Osteoblast (primary cell): ENCODE measurements around the gene SYT2. TPM values are rescaled to one million over a fixed set of nuclear protein-coding genes. Genes with fewer than 3 reads are reported as not detected.

Experiments
- DNase-seq: peaks from one replicate; pipeline ENCODE4 v3.0.0; 2011; ENCODE audit warnings: low spot score, mixed read lengths; ENCODE audit not compliant: insufficient read length; ENCODE audit errors: missing footprints
- H2AFZ ChIP-seq: 2 replicates; pipeline ENCODE4 v1.6.0; 2011; ENCODE audit warnings: mild to moderate bottlenecking, low read length
- H3K27ac ChIP-seq: 2 replicates; pipeline ENCODE4 v1.5.1; 2011; ENCODE audit warnings: mild to moderate bottlenecking, low read depth, low read length, moderate library complexity
- H3K27me3 ChIP-seq: 2 replicates; pipeline ENCODE4 v1.6.0; 2012; ENCODE audit warnings: mild to moderate bottlenecking, control low read depth, inconsistent platforms, low read length, moderate library complexity; ENCODE audit not compliant: insufficient read depth
- H3K36me3 ChIP-seq: 2 replicates; pipeline ENCODE4 v1.5.1; 2011; ENCODE audit warnings: mild to moderate bottlenecking, low read length, control low read depth, moderate library complexity; ENCODE audit not compliant: insufficient read depth
- H3K4me1 ChIP-seq: 2 replicates; pipeline ENCODE4 v1.5.1; 2011; ENCODE audit warnings: mild to moderate bottlenecking, low read length, control low read depth, moderate library complexity; ENCODE audit not compliant: insufficient read depth
- H3K4me2 ChIP-seq: 2 replicates; pipeline ENCODE4 v1.6.0; 2011; ENCODE audit warnings: mild to moderate bottlenecking, low read length; ENCODE audit not compliant: insufficient read depth
- H3K4me3 ChIP-seq: fragments of 200-600 bp; sonication (generic); 3 replicates; pipeline ENCODE4 v1.5.1; 2012; ENCODE audit warnings: mild to moderate bottlenecking, low read length, inconsistent platforms; ENCODE audit not compliant: insufficient read depth
- H3K79me2 ChIP-seq: 2 replicates; pipeline ENCODE4 v1.6.0; 2012; ENCODE audit warnings: mild to moderate bottlenecking, low read length, control low read depth, inconsistent platforms; ENCODE audit not compliant: insufficient read depth
- H3K9me3 ChIP-seq: 2 replicates; pipeline ENCODE4 v1.5.1; 2011; ENCODE audit warnings: low read depth, low read length, control low read depth
- H4K20me1 ChIP-seq: 2 replicates; pipeline ENCODE4 v1.6.0; 2012; ENCODE audit warnings: mild to moderate bottlenecking, low read length, control low read depth; ENCODE audit not compliant: insufficient read depth
- total RNA-seq: library from RNA; depleted of rRNA; stranded (reverse); fragments of >200 nt; gene quantifications from 2 replicates; pipeline ENCODE4 v1.2.3, GENCODE V29; 2012
- TF ChIP-seq, protein P1 (sequence below): IDR thresholded peaks from 2 replicates; pipeline ENCODE4 v1.5.1; 2011; ENCODE audit warnings: mild to moderate bottlenecking, low read depth, low read length, moderate library complexity; ENCODE audit errors: extremely low read depth

The SYT2 gene
- total RNA-seq, 1 donor, result not detected

DNA sequence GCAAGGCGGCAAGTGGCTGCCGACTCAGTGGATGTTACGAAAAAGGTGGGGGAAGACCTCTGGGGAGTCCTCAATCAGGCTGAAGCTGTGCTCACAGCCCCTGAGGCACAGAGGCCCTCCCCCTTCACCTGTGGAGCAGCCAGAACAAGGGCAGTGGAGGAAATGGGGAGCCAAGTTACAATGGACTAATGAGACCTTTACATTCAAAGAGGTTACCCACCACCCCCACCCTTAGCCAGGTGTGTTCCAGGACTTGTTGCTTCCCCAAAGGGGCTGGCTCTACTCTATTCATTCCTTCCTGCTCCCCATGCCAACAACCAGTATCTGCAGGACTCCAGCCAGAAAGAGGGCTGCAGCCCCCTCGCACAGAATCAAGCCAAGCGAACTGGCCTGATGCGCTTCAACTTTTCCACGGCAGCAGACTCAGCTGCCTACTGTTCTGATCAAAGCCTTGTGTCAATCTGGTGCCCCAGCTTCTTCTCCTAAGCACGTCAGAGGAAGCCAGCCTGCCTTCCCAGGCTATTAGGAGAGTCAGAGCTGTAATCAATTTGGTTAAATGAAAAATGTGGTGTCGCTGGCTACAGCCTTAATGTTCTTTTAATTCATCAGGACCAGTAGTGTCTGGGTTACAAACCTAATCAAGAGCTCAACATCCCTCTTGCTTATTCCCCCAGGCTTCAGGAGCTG is 1.8 kb upstream of the SYT2 start:
- H3K4me3 ChIP-seq, result no peak overlapping the region
- no peak overlapping the region for H2AFZ ChIP-seq
- DNase-seq, result no peak
- no peaks in the 10 kb centered on the region for H3K79me2 ChIP-seq
- TF ChIP-seq, protein P1, sequence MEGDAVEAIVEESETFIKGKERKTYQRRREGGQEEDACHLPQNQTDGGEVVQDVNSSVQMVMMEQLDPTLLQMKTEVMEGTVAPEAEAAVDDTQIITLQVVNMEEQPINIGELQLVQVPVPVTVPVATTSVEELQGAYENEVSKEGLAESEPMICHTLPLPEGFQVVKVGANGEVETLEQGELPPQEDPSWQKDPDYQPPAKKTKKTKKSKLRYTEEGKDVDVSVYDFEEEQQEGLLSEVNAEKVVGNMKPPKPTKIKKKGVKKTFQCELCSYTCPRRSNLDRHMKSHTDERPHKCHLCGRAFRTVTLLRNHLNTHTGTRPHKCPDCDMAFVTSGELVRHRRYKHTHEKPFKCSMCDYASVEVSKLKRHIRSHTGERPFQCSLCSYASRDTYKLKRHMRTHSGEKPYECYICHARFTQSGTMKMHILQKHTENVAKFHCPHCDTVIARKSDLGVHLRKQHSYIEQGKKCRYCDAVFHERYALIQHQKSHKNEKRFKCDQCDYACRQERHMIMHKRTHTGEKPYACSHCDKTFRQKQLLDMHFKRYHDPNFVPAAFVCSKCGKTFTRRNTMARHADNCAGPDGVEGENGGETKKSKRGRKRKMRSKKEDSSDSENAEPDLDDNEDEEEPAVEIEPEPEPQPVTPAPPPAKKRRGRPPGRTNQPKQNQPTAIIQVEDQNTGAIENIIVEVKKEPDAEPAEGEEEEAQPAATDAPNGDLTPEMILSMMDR, result no peak
- no peaks in the 10 kb centered on the region for H4K20me1 ChIP-seq
- no peak overlapping the region for H3K27ac ChIP-seq
- H3K4me1 ChIP-seq, result no peaks in the 10 kb centered on the region
- peaks cover 77% of the 10 kb centered on the region for H3K27me3 ChIP-seq
- no peak overlapping the region for H3K4me2 ChIP-seq
- H3K9me3 ChIP-seq, result no peaks in the 10 kb centered on the region
- H3K36me3 ChIP-seq, result no peaks in the 10 kb centered on the region

DNA sequence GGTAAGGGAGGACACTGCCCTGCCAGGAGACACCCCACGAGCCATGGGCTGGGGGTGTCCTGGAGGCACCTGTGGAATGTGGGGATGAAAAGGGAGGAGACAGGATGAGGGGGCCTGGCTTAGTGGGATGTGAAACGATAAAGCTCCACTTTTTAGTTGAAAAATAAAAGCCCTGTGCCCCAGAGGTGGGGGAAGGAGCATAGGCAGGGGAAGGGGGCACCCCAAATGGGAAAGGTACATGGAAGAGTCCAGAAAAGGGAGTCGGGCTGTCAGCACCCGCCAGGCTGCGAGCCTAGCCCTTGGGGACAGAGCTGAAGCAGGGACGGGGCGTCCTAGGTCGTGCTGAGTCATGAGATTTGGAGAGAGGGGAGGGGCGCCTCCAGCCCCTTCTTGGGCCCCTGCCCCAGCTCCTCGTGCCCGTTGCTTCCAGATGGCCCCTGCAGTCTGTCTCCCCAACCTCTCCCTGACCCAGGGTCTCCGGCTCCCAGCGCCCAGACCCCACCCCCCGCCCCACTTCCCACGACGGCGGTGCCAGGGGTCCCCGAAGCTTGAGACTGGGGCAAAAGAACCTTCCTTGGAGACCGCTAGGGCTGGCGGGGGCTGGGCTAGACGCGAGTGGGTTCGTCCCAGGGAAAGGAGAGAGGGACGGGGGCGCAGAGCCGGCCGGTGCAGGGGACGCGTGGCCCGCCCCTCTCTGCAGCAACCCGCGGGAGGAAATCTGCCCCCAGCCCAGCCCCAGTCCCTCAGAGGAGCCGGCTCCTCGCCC is 795 bp downstream of the SYT2 start:
- Histone ChIP-seq H3K9me3 (no peaks in the 10 kb centered on the region), H3K36me3 (no peaks in the 10 kb centered on the region), H3K4me3 (no peak overlapping the region), H3K4me2 (no peak overlapping the region), H3K27ac (no peak overlapping the region), H3K79me2 (no peaks in the 10 kb centered on the region), H3K4me1 (no peaks in the 10 kb centered on the region), H2AFZ (no peak overlapping the region), H4K20me1 (no peaks in the 10 kb centered on the region), H3K27me3 (peaks cover 90% of the 10 kb centered on the region)
- DNase-seq, result peak; percentile 69
- TF ChIP-seq, protein P1, result no peak

DNA sequence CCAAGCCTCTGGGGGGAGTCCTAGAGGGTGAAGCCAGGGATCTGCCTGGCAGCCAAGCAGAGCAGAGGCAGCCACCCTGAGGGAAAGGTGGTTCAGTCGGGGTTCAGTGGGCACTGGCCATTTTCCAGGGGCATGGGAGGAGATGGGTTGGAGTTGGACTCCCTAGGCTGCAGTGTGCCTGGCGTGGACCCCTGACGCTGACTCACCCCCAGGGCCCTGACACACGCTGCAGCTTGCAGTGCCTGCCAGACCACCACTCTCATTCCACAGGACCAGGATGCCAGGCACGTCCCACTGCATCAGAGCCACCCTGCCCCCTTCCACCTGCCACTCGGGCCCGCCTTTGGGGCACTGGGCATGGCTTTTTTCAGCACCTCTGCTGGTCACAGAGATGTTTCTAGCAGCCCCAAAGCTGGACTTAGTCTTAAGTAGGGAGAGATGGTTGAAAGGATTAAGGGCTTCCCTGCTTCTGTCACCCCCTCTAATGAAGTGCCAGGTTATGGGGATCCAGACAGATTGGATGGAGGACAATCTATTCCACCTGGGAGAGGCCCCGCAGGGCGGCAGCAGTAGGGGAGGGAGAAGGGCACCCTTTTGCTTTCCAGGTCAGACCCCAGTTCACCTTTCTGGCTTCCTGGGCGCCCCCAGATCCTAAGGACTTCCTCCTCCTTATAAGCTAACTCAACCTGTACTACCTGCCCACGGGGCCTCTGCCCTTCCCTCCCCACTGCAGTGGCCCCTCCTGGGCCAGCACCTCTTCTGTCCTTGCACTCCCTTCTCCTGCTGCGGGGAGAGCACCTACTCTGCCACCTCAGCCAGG is 1.6 kb downstream of the SYT2 start:
- Histone ChIP-seq H3K4me3 (no peak overlapping the region), H3K9me3 (no peaks in the 10 kb centered on the region), H4K20me1 (no peaks in the 10 kb centered on the region), H3K36me3 (no peaks in the 10 kb centered on the region), H3K4me2 (no peak overlapping the region), H3K79me2 (no peaks in the 10 kb centered on the region), H2AFZ (no peak overlapping the region), H3K4me1 (no peaks in the 10 kb centered on the region), H3K27ac (no peak overlapping the region), H3K27me3 (peaks cover 96% of the 10 kb centered on the region)
- no peak for DNase-seq
- TF ChIP-seq, protein P1, result no peak
